GM18861 (cell line): ENCODE results near the gene TAS2R20.

ENCODE experiments used
- ATAC-seq: cut with Tn5 transposase; IDR thresholded peaks from one replicate; pipeline ENCODE4 v1.9.1; 2021; ENCODE audit not compliant: unreplicated experiment

The TAS2R20 gene

DNA sequence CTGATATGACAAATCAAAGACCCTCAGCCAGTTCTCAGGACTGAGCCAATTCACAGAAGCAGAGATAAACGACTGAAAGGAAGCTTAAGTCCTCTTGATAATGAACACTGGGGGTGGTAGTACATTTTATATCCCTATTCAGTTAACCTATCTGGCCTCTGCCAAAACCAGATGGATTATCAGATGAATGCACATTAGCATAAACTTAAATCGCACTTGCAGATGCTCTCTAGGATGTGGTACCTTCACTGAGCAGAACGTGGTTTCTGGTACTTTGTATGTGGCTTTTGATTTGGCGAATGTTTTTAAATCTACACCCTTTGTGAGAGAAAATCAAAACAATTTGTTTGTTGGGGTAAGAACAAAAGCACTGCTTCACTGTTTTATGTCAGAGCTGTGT lies 37.9 kb downstream of the TAS2R20 start:
- no peak for ATAC-seq

DNA sequence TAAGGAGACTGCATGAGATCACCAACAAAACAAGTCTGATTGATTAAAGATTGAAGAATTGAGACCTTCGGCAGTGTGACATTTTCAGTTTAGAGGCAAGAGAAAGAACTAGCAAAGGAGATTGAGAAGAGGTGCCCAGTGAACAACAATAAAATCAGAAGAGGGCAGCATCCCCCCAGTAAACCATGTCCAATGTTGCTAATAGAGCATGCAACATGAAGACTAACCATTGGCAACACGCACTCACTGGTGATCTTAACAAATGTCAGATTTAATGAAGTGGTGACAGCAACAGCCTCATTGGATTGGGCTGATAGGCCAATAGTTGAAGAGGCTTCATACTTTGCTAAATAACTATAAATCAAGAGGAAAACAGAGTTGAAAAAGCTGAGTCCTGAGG lies 38.3 kb downstream of the TAS2R20 start:
- ATAC-seq = no peak

- ATAC-seq = no peak
Observed at GRCh38 chr12:10957741-10958140, 40.4 kb downstream of the TAS2R20 start.

DNA sequence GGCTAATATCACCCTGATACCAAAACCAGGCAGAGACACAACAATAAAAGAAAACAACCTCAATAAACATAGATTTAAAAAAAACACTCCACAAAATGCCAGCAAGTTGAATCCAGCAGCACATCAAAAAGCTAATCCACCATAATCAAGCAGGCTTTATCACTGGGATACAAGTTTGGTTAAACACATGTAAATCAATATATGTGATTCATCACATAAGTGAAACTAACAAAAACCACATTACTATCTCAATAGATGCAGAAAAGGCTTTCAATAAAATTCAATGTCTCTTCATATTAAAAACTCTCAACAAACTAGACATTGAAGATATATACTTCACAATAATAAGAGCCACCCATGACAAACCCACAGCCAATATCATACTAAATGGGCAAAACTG lies 42.0 kb downstream of the TAS2R20 start:
- no peak for ATAC-seq

DNA sequence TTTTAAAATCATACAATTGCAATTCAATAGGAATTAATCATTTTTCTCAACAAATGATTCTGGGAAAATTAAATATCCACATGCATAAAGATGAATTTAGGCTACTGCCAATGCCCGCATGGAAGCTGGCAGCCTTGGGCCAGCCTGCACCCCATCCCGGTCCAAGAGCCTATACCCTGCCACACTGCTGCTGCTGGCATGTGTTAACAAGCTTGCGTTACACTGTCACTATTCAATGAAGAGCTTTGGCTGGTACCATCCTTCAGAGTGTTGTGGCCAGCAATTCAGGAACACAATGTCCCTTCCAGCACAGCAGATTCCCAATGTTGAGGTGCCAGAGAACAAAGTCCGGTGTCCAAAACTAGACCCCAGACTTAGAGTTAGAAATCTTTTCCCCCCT lies 45.5 kb downstream of the TAS2R20 start:
- no peak for ATAC-seq
